Measurements from ENCODE around the gene TRPM3.
A peak's percentile ranks its signal among the peaks of the same experiment; 100 is the strongest.

TRPM3 gene

GRCh38 chr9:70923961-70924360 is 197.5 kb downstream of the TRPM3 start:
- TF ChIP-seq CTCF (IDR thresholded peaks at IDR 0.05), result no peak
- H3K27ac ChIP-seq, result peak overlapping the region in 1 of 2 donors; percentile 51
- peak overlapping the region; percentile 57 for H3K4me3 ChIP-seq
- DNase-seq (ENCODE audit: low spot score), result no peak

GRCh38 chr9:70921136-70921535 is 200.3 kb downstream of the TRPM3 start:
- Histone ChIP-seq H3K27ac (no peak overlapping the region), H3K4me3 (no peak overlapping the region)
- no peak for DNase-seq (ENCODE audit: low spot score)
- no peak for TF ChIP-seq CTCF (IDR thresholded peaks at IDR 0.05)

GRCh38 chr9:70917277-70917676 is 204.1 kb downstream of the TRPM3 start:
- Histone ChIP-seq H3K4me3 (no peak overlapping the region), H3K27ac (no peak overlapping the region)
- no peak for DNase-seq (ENCODE audit: low spot score)
- TF ChIP-seq CTCF (IDR thresholded peaks at IDR 0.05), result no peak

- no peak for DNase-seq (ENCODE audit: low spot score)
- Histone ChIP-seq H3K27ac (no peak overlapping the region), H3K4me3 (no peak overlapping the region)
- no peak for TF ChIP-seq CTCF (IDR thresholded peaks at IDR 0.05)
These were observed 209.6 kb downstream of the TRPM3 start for GRCh38 chr9:70911791-70912190.

- H3K4me3 ChIP-seq, result no peak overlapping the region
- DNase-seq (ENCODE audit: low spot score), result no peak
- TF ChIP-seq CTCF (IDR thresholded peaks at IDR 0.05), result no peak
- H3K27ac ChIP-seq, result no peak overlapping the region
These were observed 210.8 kb downstream of the TRPM3 start for GRCh38 chr9:70910598-70910997.

- H3K4me3 ChIP-seq, result peak overlapping the region; percentile 17
- TF ChIP-seq CTCF (IDR thresholded peaks at IDR 0.05), result no peak
- no peak for DNase-seq (ENCODE audit: low spot score)
- no peak overlapping the region for H3K27ac ChIP-seq
These were observed 218.7 kb downstream of the TRPM3 start for GRCh38 chr9:70902692-70903131.

GRCh38 chr9:70902171-70902570 is 219.2 kb downstream of the TRPM3 start:
- Histone ChIP-seq H3K4me3 (no peak overlapping the region), H3K27ac (no peak overlapping the region)
- DNase-seq (ENCODE audit: low spot score), result no peak
- no peak for TF ChIP-seq CTCF (IDR thresholded peaks at IDR 0.05)

Data from coronary artery (tissue), 2 donors.